Tibial artery (tissue), 4 donors: Measurements from ENCODE around the gene CMSS1.

Source experiments
- DNase-seq, 2 donors: peaks; one replicate each; pipeline ENCODE4 v3.0.0-alpha.2; 2019
- H3K27ac ChIP-seq, 2 donors: fragments of 200-600 bp; sonication (generic) in 1 of 2; 1 replicate in 1 of 2; 2 replicates in 1 of 2; pipeline ENCODE4 v1.5.1; 2018 to 2019; ENCODE audit warnings: mild to moderate bottlenecking in 1 of 2
- H3K27me3 ChIP-seq, 2 donors: fragments of 200-600 bp; sonication (generic) in 1 of 2; one replicate each; pipeline versions ENCODE4 v1.5.1 to v1.6.0; 2016 to 2019
- H3K36me3 ChIP-seq, 3 donors: fragments of 200-600 bp; sonication (generic) in 2 of 3; one replicate each; pipeline ENCODE4 v1.5.1; 2016 to 2019; ENCODE audit warnings: mild to moderate bottlenecking in 2 of 3
- H3K4me1 ChIP-seq, 4 donors: fragments of 200-600 bp; sonication (generic) in 2 of 4; 1 replicate in 3 of 4; 2 replicates in 1 of 4; pipeline ENCODE4 v1.5.1; 2016 to 2019
- H3K4me3 ChIP-seq, 2 donors: fragments of 200-600 bp; sonication (generic) in 1 of 2; 1 replicate in 1 of 2; 2 replicates in 1 of 2; pipeline ENCODE4 v1.5.1; 2018 to 2019; ENCODE audit warnings: mild to moderate bottlenecking in 2 of 2
- H3K9me3 ChIP-seq, 3 donors: fragments of 200-600 bp; sonication (generic) in 1 of 3; one replicate each; pipeline ENCODE4 v1.5.1; 2016 to 2019
- CTCF ChIP-seq, 2 experiments: fragments of 200-600 bp in 1 of 2; fragments of 450-650 bp in 1 of 2; IDR thresholded peaks; one replicate each; pipeline ENCODE4 v1.5.1; 2017 to 2019; ENCODE audit warnings: antibody characterized with exemption in 2 of 2, mild to moderate bottlenecking in 1 of 2, moderate library complexity in 1 of 2
- intact Hi-C: fragments of 100-400 bp; cut with DNase I; formaldehyde crosslinking; loops from one replicate; pipeline ENCODE4 v1.15.0; 2023; ENCODE audit warnings: low total_unique reads

Gene CMSS1

GRCh38 chr3:99817437-99818240 lies at the start of gene CMSS1:
Gene CMSS1 (plus strand): TSS chr3:99817862.
- Histone ChIP-seq H3K36me3 (peaks cover 0 to 10% (median 0%) of the 10 kb centered on the region in 3 donors), H3K27me3 (no peaks in the 10 kb centered on the region), H3K4me3 (peak within 1 kb of the TSS; percentile 75 to 78), H3K4me1 (peaks cover 0 to 27% (median 6%) of the 10 kb centered on the region in 4 donors), H3K9me3 (no peaks in the 10 kb centered on the region), H3K27ac (peak within 1 kb of the TSS; percentile 87 to 89)
- intact Hi-C loops, result no loop called here
- TF ChIP-seq CTCF (IDR thresholded peaks at IDR 0.05), result peak; percentile 32 to 35
- DNase-seq, result peak; percentile 91 to 95

- intact Hi-C loops, result no loop called here
- DNase-seq, result no peak
- no peak for TF ChIP-seq CTCF (IDR thresholded peaks at IDR 0.05)
- H3K27me3 ChIP-seq, result no peaks in the 10 kb centered on the region
- H3K9me3 ChIP-seq, result no peaks in the 10 kb centered on the region
- H3K4me1 ChIP-seq, result peaks cover 0 to 51% (median 4%) of the 10 kb centered on the region in 4 donors
- H3K36me3 ChIP-seq, result peaks cover 0 to 20% (median 6%) of the 10 kb centered on the region in 3 donors
- H3K4me3 ChIP-seq, result no peak overlapping the region
- H3K27ac ChIP-seq, result peak overlapping the region in 1 of 2 donors; percentile 19
Observed at GRCh38 chr3:99768126-99768525, 49.5 kb upstream of the CMSS1 start.

GRCh38 chr3:99768808-99769501 lies 48.7 kb upstream of the CMSS1 start:
- intact Hi-C loops, result no loop called here
- no peak for TF ChIP-seq CTCF (IDR thresholded peaks at IDR 0.05)

GRCh38 chr3:99772171-99772570 lies 45.5 kb upstream of the CMSS1 start:
- no peak overlapping the region for H3K4me3 ChIP-seq
- no peak for DNase-seq

More at GRCh38 chr3:99768808-99769501, 48.7 kb upstream of the CMSS1 start:
- Histone ChIP-seq H3K27ac (no peak overlapping the region), H3K9me3 (no peaks in the 10 kb centered on the region), H3K27me3 (no peaks in the 10 kb centered on the region), H3K36me3 (peaks cover 0 to 20% (median 6%) of the 10 kb centered on the region in 3 donors), H3K4me1 (peaks cover 0 to 45% (median 4%) of the 10 kb centered on the region in 4 donors), H3K4me3 (no peak overlapping the region)
- DNase-seq, result no peak

GRCh38 chr3:99772671-99773070 lies 45.0 kb upstream of the CMSS1 start:
- no peaks in the 10 kb centered on the region for H3K27me3 ChIP-seq
- peaks cover 0 to 20% (median 6%) of the 10 kb centered on the region in 3 donors for H3K36me3 ChIP-seq
- no peak for DNase-seq
- no peak for TF ChIP-seq CTCF (IDR thresholded peaks at IDR 0.05)
- no peak overlapping the region for H3K27ac ChIP-seq
- H3K9me3 ChIP-seq, result no peaks in the 10 kb centered on the region
- intact Hi-C loops, result no loop called here
- no peak overlapping the region for H3K4me3 ChIP-seq
- peaks cover 0 to 46% (median 3%) of the 10 kb centered on the region in 4 donors for H3K4me1 ChIP-seq

More at GRCh38 chr3:99772171-99772570, 45.5 kb upstream of the CMSS1 start:
- intact Hi-C loops, result no loop called here
- H3K27ac ChIP-seq, result no peak overlapping the region
- no peaks in the 10 kb centered on the region for H3K9me3 ChIP-seq
- H3K4me1 ChIP-seq, result peaks cover 0 to 51% (median 6%) of the 10 kb centered on the region in 4 donors
- H3K36me3 ChIP-seq, result peaks cover 0 to 20% (median 6%) of the 10 kb centered on the region in 3 donors
- H3K27me3 ChIP-seq, result no peaks in the 10 kb centered on the region
- TF ChIP-seq CTCF (IDR thresholded peaks at IDR 0.05), result no peak
